Fibroblast of pulmonary artery (primary cell): ENCODE data around the gene FNBP1L.
A peak's percentile ranks its signal among the peaks of the same experiment; 100 is the strongest.

Experiments
- DNase-seq: peaks from one replicate; pipeline ENCODE4 v3.0.0-alpha.2; 2010; ENCODE audit warnings: low read depth
- H3K4me3 ChIP-seq: replicated peaks from 2 replicates; pipeline ENCODE4 v1.5.1; 2011; ENCODE audit warnings: low read depth, mild to moderate bottlenecking, control low read depth, low read length, moderate library complexity
- CTCF ChIP-seq: IDR thresholded peaks from 2 replicates; pipeline ENCODE4 v1.5.1; 2011; ENCODE audit warnings: mild to moderate bottlenecking, control low read depth, low read length, inconsistent platforms; ENCODE audit errors: missing control alignments

FNBP1L gene

GRCh38 chr1:93565496-93566206 lies 117.7 kb downstream of the FNBP1L start:
- peak; percentile 81 for DNase-seq
- H3K4me3 ChIP-seq: no peak overlapping the region
- TF ChIP-seq CTCF: no peak

DNA sequence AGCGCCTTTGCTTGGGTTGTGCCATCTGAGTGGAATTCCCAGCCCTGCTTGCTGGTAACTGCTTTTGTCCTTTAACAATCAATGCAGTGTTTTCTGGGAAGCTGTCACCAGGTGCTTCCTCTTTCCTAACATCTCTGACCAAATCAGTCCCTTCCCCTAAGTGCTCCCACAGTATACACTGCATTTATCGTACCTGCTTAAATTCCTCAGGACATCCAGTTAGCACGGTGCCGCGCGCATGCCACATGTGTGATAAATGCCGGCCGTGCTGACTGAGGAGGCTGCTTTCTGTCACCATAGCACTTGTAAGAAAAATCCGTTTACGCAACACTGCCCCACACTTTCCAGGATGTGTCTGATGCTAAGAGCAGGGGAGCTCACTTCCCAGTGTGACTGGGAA lies 118.3 kb downstream of the FNBP1L start:
- no peak for TF ChIP-seq CTCF
- no peak overlapping the region for H3K4me3 ChIP-seq
- peak; percentile 73 for DNase-seq

DNA sequence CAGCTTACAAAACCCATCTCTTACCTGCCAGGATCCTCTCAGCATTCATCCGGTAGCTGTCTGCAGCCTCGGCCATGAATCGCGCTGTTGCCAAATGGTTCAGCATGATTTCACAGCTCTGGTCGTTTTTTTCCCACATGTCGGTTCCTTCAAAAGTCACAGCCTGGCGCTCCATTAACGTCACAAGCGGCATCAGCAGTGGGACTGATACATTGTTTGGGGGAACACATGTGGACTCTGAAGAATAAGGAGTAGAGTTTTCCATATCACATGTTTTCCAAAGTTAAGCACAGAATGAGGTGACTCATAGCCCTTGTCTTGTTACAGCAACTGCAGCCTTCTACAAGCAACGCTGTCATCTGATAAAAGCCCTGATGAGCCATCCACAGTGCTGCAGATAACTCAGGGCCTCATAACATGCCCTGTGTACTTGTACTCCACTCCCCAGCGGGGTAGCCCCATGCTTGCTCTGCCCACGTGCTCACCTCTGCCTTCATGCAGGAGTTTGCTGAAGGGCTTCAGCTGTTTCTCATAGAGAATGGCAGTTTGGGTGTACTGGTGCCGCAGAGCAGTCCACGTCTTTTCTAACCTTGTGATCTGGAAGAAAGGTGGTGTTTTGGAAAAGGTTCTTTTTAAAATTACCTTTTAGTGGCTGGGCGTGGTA lies 119.5 kb downstream of the FNBP1L start:
- H3K4me3 ChIP-seq: no peak overlapping the region
- no peak for TF ChIP-seq CTCF
- DNase-seq: peak; percentile 99

- no peak overlapping the region for H3K4me3 ChIP-seq
- DNase-seq: no peak
- no peak for TF ChIP-seq CTCF
These were observed 121.6 kb downstream of the FNBP1L start for GRCh38 chr1:93569489-93569888.

GRCh38 chr1:93571623-93572310 lies 123.8 kb downstream of the FNBP1L start:
- DNase-seq: no peak
- TF ChIP-seq CTCF: no peak
- H3K4me3 ChIP-seq: no peak overlapping the region

GRCh38 chr1:93573940-93574469 lies 126.1 kb downstream of the FNBP1L start:
- TF ChIP-seq CTCF: no peak
- no peak overlapping the region for H3K4me3 ChIP-seq
- no peak for DNase-seq
